Prostate gland (tissue), 2 donors: ENCODE results near the gene HAUS3.

Experiments used
- POLR2A ChIP-seq: fragments of 450-650 bp; IDR thresholded peaks from one replicate; pipeline ENCODE4 v1.6.1; 2016; ENCODE audit warnings: antibody characterized with exemption, mild to moderate bottlenecking
- POLR2AphosphoS5 ChIP-seq: sonication (generic); formaldehyde crosslinking; IDR thresholded peaks from one replicate; pipeline ENCODE4 v1.6.1; 2017; ENCODE audit warnings: antibody characterized with exemption
- TF ChIP-seq, protein P1 (sequence below), 4 experiments: fragments of 200-600 bp in 2 of 4; fragments of 450-650 bp in 2 of 4; sonication (generic) in 2 of 4; IDR thresholded peaks; 1 replicate in 3 of 4; 2 replicates in 1 of 4; pipeline ENCODE4 v1.5.1; 2016 to 2019; ENCODE audit warnings: antibody characterized with exemption in 4 of 4, mild to moderate bottlenecking in 2 of 4, moderate library complexity in 2 of 4

DNA sequence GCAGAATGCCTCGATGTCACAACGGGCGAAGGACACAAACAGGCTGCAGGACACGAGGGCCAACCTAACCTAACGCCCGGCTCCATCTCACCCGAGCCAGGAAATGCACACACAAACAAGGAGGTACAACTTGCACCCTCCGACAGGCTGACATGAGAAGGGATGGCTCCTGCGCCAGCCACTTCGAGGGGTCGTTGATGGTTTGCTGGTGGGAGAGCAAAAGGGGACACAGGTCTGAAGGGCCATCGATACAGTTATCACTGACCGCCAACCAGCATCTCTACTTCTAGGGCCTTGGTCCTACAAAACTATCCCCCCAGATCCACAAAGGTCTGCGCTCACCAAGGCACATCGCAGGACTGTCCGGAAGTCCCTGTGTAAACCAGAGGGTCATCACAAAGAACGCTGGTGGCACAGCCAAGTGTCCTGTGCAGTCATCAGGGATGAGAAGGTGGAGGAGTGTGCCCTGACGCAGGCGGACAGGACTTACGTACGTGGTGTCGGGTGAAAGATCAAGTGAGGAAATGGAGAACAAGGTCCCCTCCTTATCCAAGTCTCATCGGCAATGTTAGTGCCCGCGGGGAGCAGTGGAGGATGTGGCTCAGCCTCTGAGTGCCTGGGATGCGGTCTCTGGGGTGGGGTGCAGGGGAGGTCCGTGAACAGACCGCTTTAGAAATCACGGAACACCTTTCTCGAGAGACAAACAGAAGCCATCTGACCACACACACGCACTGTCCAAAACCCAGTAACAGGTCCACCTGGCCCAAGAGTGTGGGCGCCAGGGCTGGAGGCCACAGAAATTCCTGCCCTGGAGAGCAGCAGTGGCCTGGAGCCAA, 13.0 kb upstream of the HAUS3 start:
- TF ChIP-seq POLR2A (no peak), POLR2AphosphoS5 (no peak)
- TF ChIP-seq, protein P1, sequence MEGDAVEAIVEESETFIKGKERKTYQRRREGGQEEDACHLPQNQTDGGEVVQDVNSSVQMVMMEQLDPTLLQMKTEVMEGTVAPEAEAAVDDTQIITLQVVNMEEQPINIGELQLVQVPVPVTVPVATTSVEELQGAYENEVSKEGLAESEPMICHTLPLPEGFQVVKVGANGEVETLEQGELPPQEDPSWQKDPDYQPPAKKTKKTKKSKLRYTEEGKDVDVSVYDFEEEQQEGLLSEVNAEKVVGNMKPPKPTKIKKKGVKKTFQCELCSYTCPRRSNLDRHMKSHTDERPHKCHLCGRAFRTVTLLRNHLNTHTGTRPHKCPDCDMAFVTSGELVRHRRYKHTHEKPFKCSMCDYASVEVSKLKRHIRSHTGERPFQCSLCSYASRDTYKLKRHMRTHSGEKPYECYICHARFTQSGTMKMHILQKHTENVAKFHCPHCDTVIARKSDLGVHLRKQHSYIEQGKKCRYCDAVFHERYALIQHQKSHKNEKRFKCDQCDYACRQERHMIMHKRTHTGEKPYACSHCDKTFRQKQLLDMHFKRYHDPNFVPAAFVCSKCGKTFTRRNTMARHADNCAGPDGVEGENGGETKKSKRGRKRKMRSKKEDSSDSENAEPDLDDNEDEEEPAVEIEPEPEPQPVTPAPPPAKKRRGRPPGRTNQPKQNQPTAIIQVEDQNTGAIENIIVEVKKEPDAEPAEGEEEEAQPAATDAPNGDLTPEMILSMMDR (IDR thresholded peaks at IDR 0.05) = no peak
